HG03097 (cell line): ENCODE results near the gene CHID1.

Source experiments
- ATAC-seq: cut with Tn5 transposase; IDR thresholded peaks from one replicate; pipeline ENCODE4 v1.9.1; 2021; ENCODE audit not compliant: unreplicated experiment, low FRiP score

The CHID1 gene

GRCh38 chr11:827146-827896, 83.3 kb downstream of the CHID1 start:
- peak; percentile 34 for ATAC-seq

DNA sequence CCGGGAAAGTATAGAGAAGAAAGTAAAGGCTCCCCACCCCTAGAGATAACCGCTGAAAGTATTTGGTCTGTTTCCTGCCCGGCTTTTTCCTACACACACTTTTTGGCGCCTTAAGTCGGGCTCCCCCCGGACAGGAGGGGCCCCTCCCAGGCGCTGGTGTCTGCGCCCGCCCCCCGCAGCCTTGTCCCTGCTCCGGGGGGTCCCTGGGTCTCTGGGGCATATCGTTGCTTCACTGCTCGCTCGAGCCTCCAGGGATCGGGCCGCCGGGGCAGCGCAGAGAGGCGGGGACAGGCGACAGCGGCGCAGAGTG, 83.8 kb downstream of the CHID1 start:
- ATAC-seq, result no peak

- ATAC-seq, result no peak
Measured at GRCh38 chr11:826227-826621, 84.4 kb downstream of the CHID1 start.

GRCh38 chr11:825366-826226, 85.0 kb downstream of the CHID1 start:
- ATAC-seq, result no peak

GRCh38 chr11:824942-825341, 85.7 kb downstream of the CHID1 start:
- no peak for ATAC-seq

DNA sequence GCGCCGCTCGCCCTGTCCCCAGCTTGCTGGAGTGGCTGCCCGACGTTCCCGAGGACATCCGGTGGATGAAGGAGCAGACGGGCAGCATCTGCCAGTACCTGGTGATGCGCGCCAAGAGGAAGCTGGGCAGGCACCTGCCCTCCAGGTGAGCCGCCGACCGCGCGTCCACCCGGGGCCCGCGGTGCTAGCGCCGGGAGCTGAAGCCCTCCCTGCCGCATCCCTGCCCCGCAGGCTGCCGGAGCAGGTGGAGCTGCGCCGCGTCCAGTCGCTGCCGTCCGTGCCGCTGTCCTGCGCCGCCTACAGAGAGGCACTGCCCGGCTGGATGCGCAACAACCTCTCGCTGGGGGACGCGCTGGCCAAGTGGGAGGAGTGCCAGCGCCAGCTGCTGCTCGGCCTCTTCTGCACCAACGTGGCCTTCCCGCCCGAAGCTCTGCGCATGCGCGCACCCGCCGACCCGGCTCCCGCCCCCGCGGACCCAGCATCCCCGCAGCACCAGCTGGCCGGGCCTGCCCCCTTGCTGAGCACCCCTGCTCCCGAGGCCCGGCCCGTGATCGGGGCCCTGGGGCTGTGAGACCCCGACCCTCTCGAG, 86.2 kb downstream of the CHID1 start:
- ATAC-seq, result no peak

DNA sequence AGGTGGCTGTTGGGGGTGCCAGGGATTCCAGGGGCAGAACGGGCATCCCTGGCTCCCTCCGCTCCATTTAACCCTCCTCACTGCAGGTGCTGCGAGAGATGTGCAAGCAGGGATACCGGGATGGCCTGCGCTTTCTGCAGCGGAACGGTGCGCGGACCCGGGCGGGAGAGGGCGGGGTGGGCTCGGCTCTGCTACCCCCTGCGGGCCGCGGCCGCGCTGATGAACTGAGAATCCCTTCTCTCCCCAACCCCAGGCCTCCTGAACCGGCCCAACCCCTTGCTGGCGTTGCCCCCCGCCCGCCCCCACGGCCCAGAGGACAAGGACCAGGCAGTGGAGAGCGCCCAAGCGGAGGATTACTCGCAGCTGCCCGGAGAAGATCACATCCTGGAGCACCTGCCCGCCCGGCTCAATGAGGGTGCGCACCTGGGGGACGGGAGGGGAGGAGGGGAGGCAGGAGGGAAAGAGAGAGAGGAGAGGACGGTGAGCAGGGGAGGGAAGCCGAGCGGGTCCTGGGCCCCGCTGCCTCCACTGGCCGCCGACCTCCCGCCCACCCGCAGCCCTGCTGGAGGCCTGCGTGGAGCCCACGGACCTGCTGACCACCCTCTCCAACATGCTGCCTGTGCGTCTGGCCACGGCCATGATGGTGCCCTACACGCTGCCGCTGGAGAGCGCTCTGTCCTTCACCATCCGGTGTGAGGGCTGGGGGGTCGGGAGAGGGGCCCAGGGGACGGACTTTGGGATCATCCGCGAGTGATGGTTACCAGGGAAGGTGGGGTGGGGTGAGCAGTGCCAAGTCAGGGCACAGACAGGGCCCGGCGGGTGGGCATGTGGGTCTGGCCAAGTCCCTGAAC, 86.9 kb downstream of the CHID1 start:
- no peak for ATAC-seq

- ATAC-seq, result no peak
Measured at GRCh38 chr11:821512-822371, 88.9 kb downstream of the CHID1 start.

DNA sequence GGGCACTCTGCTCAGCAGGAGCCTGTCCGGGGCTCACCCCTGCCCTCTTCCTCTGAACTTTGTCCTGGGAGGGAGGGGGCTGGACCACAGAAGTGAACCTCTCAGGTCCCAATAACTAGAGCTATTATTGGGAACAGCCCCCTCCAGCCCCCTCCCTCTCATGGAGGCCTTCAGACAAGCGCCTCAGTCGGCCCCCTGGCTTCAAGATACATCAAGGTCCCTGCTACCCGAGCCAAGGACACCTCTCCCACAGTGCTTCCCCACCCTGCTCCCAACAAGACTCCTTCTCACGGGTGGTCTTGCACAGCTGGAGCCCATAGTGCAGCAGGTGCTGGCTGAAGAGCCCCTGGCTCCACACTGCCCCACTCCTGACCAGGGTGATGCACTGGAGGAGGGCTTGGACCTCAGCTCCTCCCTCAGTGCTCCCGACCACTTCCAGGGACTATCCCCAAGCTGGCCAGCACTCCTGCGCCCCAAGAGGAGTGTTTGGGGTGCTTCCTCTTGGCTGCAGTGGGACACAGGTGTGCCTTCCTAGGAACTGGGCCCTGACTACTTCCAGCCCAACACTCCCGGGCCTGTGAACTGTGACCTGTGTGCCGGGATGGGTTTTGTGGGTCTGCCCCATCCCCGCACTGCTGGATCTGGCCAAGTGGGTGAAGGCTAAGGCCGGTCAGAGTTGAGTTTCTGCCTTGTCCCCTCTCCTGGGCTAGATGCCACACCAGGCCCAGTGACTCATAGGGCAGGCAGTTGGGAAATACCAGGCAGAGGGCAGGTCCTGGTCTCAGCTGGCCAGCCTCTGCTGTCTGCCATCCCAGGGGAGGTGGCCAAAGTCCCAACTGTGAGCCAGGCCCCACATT, 89.7 kb downstream of the CHID1 start:
- ATAC-seq, result no peak

DNA sequence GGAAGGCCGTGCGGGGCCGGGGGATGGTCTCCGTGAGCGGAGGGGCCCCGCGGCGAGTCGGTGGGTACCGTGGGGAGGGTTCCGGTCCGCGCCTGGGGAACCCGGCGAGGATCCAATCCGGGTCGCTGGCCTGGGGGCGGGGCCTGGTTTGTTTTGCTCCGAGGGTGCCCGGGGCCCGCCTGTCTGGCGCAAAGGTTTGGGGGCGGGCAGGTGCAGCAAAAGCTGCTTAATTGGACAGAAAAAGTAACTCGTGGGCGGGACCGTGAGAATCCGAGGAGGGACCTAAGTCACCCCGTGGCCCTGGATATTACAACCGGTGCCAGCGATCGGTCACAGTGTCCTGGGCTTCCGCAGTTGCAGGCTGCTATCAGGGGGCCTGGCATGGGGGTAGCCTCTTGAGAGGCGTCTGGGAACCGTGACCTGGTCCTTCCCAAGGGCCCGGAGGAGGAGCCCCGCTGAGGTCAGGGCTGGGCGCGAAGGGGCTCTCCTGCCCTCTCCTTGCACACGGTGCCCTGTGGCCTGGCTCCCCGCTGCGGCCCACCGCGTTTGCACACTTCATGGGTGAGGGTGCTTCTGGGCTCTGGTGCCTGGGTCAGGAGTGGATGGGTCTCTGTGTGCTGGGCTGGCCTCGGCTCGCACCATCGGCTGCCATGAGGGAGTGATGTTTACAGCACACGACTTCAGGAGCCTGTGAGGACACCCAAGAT, 90.5 kb downstream of the CHID1 start:
- ATAC-seq, result peak; percentile 50

- ATAC-seq, result peak; percentile 60
Measured at GRCh38 chr11:819129-819931, 91.3 kb downstream of the CHID1 start.

GRCh38 chr11:818396-819128, 92.0 kb downstream of the CHID1 start, which contains the start of gene PNPLA2:
Gene PNPLA2, plus strand, starts transcription at chr11:818914. Its CDS starts 805 bp downstream, at chr11:819719.
- ATAC-seq, result peak; percentile 3
